HFF-Myc (cell line): ENCODE measurements around the gene ARVCF.

ENCODE experiments used
- DNase-seq: peaks from one replicate; pipeline ENCODE4 v3.0.0-alpha.2; 2011; ENCODE audit warnings: low read depth; ENCODE audit errors: extremely low read depth
- H3K4me3 ChIP-seq: replicated peaks from 2 replicates; pipeline ENCODE4 v1.5.1; 2011; ENCODE audit warnings: low read depth, mild to moderate bottlenecking, control low read depth, low read length
- CTCF ChIP-seq: IDR thresholded peaks from 2 replicates; pipeline ENCODE4 v1.5.1; 2012; ENCODE audit warnings: mild to moderate bottlenecking, low read depth, low read length, control low read depth; ENCODE audit errors: missing control alignments

ARVCF gene

GRCh38 chr22:20016734-20017621 is at the start of gene ARVCF:
Gene ARVCF, minus strand, starts transcription at chr22:20016823. Its CDS starts 26,029 bp downstream, at chr22:19990794.
- peak within 1 kb of the TSS; percentile 53 for H3K4me3 ChIP-seq
- TF ChIP-seq CTCF: no peak
- peak; percentile 59 for DNase-seq

GRCh38 chr22:20065896-20066616 is 49.4 kb upstream of the ARVCF start:
- DNase-seq: no peak
- no peak overlapping the region for H3K4me3 ChIP-seq
- no peak for TF ChIP-seq CTCF

- no peak for TF ChIP-seq CTCF
- no peak overlapping the region for H3K4me3 ChIP-seq
- DNase-seq: no peak
Measured at GRCh38 chr22:20064545-20065262, 48.1 kb upstream of the ARVCF start.

- TF ChIP-seq CTCF: no peak
- no peak for DNase-seq
- H3K4me3 ChIP-seq: no peak overlapping the region
Measured at GRCh38 chr22:20064140-20064480, 47.5 kb upstream of the ARVCF start.

- TF ChIP-seq CTCF: no peak
- DNase-seq: no peak
- H3K4me3 ChIP-seq: no peak overlapping the region
Measured at GRCh38 chr22:20063271-20064139, 46.9 kb upstream of the ARVCF start.

- H3K4me3 ChIP-seq: no peak overlapping the region
- no peak for TF ChIP-seq CTCF
- peak; percentile 46 for DNase-seq
Measured at GRCh38 chr22:20062766-20063083, 46.1 kb upstream of the ARVCF start.
